Left ventricle myocardium superior (tissue), 1 donor: ENCODE measurements around the gene ADAM22. TPM values are rescaled to one million over a fixed set of nuclear protein-coding genes. Genes with fewer than 3 reads are reported as not detected.
"Not testable (repeated sequence)": the region's sequence is repeated elsewhere in the genome, so short reads cannot be mapped to it uniquely, and the experiment has no call there.

ENCODE experiments used
- ATAC-seq: fragments of 200-7000 bp; cut with Tn5 transposase; one replicate; pipeline ENCODE4 v1.9.1; 2020; ENCODE audit warnings: mild to moderate bottlenecking, moderate library complexity
- DNase-seq: peaks from one replicate; pipeline ENCODE4 v3.0.0-alpha.2; 2020
- intact Hi-C: fragments of 100-400 bp; cut with micrococcal nuclease; formaldehyde crosslinking; loops from one replicate; pipeline ENCODE4 v1.11.0; 2022
- total RNA-seq: library from RNA; stranded (reverse); fragmentation: NEBNext Ultra II Directional; extraction: Animal tissue kit (Norgen Biotek cat#: 25700); gene quantifications from one replicate; pipeline ENCODE4 v1.2.1, GENCODE V29; 2021
- donor health status: DM: no; HTN: yes; CAD: no; lungs with severe emphysema.

ADAM22 gene
- total RNA-seq, 1 donor from 2014 or later: 1.7 TPM

DNA sequence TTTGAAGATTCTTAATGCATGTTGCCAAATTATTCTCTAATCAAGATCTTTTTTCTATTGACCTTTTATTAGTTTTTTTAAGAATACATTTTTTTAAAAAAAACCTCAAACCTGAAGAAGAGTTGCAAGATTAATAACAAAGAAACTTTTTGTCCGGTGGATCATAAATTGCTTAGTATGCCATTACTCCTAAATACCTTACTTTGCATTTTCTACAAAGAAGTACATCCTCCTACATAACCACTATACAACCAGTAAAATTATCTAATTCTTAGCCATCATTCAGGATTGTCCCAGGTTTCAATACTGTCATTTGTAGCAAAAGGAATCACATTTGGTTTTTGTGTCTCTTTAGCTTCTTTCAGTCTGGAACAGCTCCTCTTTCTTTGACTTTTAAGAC lies 207.9 kb downstream of the ADAM22 start:
- DNase-seq: no peak
- intact Hi-C loops: no loop called here
- ATAC-seq: no peak

DNA sequence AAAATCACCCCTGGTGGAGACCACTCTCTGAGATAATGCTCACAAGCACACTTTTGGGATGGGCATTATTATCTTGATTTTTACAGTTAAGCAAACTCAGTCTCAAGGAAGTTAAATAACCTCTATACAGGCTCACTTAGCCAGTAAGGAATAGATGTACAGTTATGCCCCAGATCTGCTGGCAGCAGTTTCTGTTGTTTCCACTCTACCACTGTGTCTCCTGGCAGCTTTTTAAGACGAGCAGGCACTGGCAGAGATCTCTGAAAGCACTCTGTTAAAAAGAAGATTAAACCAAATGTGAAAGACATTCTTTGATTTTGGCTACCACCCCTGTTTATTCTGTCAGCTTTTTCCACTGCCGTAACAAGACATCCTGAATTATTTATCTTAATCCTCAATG lies 212.6 kb downstream of the ADAM22 start:
- ATAC-seq (peak; percentile 86), DNase-seq (no peak)
- intact Hi-C loops: no loop called here

DNA sequence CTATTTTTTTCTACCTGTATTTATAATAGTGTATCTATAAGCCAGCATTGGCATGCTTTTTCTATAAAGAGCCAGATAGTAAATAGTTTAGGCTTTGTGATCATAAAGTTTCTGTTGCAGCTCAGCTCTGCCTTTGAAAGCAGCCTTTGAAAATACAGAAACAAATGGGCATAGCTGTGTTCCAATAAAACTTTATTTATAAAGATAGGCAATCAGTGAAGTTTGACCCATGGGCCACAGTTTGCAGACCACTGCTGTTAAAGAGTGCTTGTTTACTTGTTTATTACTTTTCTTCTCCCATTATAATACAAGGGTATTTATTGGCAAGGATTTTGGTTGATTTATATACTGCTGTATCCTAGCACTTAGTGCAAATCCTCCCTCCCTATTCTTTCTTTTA lies 213.3 kb downstream of the ADAM22 start:
- intact Hi-C loops: no loop called here
- no peak for DNase-seq
- no peak for ATAC-seq

DNA sequence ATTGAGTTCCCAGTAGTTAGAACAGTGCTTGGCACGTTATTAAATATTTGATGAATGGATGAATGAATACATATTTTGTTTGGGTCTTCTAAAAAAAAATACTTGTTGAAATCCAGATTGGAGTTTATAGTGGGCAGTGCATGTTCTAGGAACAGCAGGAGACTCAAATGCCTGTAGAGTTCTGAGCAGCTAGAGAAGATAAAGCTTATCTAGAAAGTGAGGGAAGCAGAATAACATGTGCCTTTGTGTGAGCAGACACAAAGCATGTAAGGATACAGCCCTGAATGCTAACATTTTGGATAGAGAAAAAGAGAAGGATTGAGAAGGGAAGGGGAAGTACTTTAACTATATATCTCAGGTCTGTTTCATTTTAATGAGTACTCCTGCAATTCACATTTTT lies 213.9 kb downstream of the ADAM22 start:
- DNase-seq: no peak
- intact Hi-C loops: no loop called here
- peak; percentile 93 for ATAC-seq

DNA sequence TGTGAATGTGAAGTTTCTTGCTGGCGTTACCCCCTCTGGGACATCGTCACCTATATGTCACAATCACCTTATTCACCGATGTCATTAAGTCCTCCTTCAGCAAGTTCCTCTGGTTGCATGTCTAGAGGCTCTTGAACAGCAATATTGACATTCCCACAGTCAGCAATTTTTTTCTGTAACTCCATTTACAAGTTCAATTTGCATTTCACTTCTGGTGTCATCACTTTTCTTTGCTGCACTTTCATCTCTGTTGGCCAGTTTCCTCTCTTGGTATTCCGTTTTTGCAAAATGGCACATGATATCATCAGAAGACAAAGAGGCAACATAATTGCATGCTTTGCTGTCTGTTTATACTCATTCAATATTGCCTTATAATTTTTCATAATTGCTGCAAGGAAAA lies 216.0 kb downstream of the ADAM22 start:
- intact Hi-C loops: no loop called here
- no peak for DNase-seq
- no peak for ATAC-seq

DNA sequence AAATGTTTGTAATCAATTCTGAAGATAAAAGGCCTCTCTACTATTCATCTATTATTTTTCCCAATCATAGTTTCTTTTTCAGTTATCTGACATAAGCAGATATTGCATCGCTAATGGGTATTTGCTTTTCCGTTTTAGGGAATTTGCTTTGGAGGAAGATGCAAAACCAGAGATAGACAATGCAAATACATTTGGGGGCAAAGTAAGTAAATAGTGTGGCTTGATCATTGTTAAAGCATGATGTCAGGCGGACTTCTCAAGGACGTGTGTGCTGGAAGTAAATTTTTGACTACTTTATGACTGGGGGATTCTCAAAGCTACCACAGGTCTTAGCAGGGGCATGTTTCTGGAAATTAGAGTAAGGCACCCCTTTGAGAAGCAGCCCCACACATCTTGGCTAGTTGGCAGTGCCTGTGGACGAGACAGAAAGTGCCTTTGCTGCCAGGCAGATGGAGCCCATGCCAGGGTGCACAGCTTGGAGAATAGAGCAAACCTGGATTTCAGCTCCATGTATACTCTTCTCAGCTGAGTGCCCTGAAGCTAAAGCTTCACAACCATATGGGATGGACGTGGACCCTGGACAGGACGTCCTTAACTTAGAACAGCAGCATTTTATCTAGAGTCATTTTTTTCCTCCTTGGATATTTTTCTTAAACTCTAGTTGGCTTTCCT lies 217.2 kb downstream of the ADAM22 start:
- DNase-seq (peak; percentile 27), ATAC-seq (peak; percentile 47)
- intact Hi-C loops: no loop called here

DNA sequence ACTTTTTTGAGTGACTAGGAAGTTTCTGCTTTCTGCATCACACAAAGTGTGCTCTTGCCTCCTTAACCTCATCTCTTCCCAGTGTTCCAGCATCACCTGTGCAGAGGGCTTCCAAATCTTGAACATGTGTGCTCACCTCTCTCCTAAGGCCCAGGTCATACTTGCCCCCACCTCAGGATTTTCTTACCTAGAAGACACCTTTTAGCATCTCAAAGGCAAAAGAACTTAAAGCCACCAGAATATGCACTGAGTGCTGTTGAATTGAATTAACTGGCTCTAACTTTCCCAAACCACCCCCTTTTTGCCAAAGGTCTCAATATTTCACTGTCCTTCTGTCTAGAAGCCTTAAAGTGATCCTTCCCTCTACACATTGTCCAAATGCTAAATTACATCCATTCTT lies 219.3 kb downstream of the ADAM22 start:
- ATAC-seq (no peak), DNase-seq (no peak)
- intact Hi-C loops: no loop called here

DNA sequence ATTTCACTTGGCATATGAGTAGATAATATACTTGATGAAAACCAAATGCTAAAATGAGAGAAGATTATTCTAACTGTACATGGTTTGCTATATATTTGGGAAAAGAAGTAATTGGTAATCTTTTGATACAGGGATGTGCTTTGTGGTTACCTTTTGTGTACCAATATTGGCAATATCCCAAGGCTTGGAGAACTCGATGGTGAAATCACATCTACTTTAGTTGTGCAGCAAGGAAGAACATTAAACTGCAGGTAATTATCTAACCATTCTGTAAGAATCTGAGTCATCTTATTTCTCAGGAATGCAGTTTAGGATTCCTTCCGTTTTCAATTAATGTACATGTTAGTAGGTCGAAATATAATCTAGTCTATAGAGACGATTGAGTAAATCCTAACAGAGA lies 221.7 kb downstream of the ADAM22 start:
- no peak for ATAC-seq
- intact Hi-C loops: no loop called here
- DNase-seq: no peak

DNA sequence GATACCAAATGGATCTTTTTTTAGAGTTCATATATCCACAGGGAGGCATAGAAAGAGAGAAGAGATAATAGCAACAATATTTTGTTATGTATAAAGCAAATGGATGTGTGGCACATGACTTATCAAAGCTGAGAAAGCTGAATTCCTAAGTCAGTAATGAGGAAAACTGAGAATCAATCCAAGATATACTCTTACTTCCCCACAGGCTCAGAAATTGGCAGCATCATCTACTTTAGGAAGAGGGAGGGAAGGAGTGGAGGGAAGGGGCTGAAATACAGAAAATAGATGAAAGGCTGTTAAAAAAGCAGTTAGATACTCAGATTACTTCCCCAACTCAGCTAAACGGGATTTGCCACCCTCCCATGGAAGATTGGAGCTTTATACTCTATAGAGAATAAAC lies 222.3 kb downstream of the ADAM22 start:
- intact Hi-C loops: no loop called here
- no peak for DNase-seq
- no peak for ATAC-seq

DNA sequence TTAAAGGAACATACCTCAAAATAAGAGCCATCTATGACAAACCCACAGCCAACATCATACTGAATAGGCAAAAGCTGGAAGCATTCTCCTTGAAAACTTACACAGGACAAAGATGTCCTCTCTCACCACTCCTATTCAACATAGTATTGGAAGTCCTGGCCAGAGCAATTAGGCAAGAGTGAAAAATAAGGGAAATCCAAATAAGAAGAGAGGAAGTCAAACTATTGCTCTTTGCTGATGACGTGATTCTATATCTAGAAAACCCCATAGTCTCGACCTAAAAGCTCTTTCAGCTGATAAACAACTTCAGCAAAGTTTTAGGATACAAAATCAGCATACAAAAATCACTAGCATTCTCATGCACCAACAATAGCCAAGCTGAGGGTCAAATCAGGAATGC lies 225.7 kb downstream of the ADAM22 start:
- not testable (repeated sequence) for ATAC-seq, DNase-seq
- intact Hi-C loops: loop anchor here (10.0 kb wide), 1 partner anchor 365 kb away; no protein-coding TSS in a partner anchor

DNA sequence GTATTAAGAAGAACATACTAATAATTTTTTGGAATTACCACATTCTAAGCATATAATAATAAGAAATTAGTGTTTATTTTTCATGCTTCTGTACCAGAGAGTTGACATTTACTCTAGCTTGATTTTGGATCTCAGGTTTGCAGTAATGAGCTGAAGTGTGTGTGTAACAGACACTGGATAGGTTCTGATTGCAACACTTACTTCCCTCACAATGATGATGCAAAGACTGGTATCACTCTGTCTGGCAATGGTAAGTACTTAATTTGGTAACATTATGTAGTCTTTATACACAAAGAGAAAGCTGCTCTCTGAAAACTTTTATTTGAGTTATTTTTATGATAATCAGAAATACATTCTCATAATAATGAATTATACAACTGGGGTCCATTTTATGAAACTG lies 231.6 kb downstream of the ADAM22 start:
- intact Hi-C loops: loop anchor here (10.0 kb wide), 1 partner anchor 371 kb away; no protein-coding TSS in a partner anchor
- DNase-seq: no peak
- ATAC-seq: no peak

DNA sequence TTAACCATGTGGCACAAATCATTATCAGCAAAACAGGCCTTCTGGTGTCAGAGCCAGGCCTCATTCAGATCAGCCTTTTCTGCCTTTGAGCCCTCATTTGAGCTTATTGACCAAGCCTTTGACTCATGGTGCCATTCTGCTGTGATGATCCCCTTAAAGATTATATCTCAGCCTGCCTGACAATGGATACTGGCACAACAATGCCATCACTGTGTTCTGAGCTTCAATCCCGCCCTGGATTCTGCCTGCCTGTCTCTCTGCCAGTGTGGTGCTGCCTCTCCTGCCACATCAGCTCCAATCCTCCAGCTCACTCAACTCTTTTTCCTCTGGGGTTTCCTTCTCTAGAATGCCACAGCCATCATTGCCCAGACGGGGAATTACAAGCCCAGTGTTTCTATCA lies 233.2 kb downstream of the ADAM22 start:
- intact Hi-C loops: loop anchor here (10.0 kb wide), 1 partner anchor 372 kb away; no protein-coding TSS in a partner anchor
- ATAC-seq (no peak), DNase-seq (no peak)

DNA sequence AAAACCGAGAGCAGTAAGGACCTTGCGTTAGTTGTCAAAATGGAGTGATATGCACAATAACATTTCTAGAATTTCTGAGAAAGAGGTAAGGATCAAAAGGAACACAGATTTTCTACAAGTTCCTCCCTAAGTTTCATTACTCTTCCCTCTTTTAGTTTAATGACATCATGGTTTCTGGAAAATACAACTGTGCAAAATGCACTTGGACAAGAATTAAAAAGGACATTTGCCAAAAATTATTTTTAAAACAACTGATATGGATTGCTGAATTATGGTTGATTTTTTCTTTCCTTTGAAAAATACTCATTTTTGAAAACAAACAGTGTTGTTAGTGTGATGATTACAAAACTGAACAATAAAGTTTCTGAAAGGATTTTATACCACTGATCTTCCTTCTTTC lies 233.7 kb downstream of the ADAM22 start:
- intact Hi-C loops: loop anchor here (10.0 kb wide), 1 partner anchor 373 kb away; no protein-coding TSS in a partner anchor
- ATAC-seq (no peak), DNase-seq (no peak)

DNA sequence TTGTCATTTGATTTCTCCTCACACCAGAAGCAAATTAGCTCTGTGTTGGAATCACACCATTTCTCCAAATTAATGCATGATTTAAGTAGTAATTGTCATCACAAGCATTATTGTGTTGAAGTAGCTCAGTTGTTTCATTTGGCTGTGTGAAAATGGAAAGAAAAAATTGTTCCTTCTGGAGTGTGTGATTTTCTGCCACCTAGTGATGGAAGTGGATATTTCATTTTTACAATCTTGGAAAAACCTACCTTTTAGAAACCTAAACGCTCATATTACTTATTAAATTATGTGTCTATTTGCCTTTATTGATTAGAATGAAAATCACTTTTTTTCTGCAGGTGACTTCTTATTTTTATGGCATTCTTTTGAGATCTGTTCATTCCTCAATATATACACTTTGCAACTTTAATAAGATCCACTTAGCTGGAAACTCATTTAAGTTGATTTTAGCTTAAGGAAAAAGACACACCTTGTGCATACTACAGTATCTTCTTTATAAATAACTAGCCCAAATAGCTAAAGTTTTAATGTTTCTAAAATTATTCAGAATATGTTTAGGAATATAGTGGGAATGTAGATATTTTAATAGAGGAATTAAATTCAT lies 235.8 kb downstream of the ADAM22 start:
- no peak for ATAC-seq
- DNase-seq: no peak
- intact Hi-C loops: loop anchor here (10.0 kb wide), 1 partner anchor 375 kb away; no protein-coding TSS in a partner anchor

DNA sequence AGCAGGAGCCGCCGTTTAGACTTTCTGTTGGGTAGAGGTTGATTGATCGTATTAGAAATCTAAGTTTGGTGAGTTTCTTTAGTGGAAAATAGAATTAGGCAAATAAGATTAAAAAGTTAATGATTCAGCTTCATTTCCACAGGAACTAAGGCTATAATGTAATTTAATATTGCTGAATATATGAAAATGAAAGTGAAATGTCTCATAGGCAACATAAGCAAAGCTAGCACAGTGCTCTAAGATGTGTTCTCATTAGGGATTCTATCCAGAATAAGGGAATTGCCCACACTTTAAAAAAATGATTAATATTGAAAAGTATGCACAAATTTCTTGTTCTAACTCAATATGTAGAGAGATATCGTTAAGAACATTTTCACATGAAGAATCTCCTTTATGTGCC lies 238.8 kb downstream of the ADAM22 start:
- DNase-seq (no peak), ATAC-seq (no peak)
- intact Hi-C loops: no loop called here

DNA sequence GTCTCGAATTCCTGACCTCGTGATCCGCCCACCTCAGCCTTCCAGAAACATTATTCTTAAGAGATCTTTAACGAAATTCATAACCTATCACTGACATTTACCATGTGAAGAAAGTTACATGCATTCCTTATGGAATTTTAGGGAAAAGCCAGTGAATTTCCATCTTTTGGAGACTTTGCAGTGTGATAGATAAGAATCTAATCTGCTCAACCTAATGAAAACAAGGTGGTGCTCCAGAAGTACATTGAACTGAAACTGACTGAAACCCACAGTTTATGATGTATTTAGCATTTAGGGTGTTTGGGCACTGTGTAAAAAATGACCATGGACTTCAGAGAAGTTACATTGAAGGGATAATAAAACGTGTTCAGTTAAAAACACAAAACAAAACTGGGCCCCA lies 242.1 kb downstream of the ADAM22 start:
- no peak for DNase-seq
- no peak for ATAC-seq
- intact Hi-C loops: no loop called here

DNA sequence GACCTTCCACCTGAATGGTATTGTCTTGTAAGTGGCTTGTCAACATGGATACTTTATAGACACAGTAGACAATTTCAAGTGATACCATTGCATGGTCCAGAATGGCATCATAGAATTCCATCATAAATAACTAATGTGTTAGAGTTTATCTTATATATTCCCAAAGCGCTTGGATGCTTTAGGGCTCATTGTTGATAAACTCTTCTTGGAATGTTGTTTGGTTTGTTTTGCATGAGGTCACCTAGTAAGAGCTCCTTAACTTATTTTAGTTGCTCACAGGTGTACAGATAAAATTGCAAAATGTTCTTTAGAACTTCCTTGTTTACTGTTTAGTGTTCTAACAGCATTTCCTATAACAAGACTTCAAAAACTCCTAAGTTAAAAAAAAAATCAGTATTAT lies 249.0 kb downstream of the ADAM22 start:
- intact Hi-C loops: no loop called here

DNA sequence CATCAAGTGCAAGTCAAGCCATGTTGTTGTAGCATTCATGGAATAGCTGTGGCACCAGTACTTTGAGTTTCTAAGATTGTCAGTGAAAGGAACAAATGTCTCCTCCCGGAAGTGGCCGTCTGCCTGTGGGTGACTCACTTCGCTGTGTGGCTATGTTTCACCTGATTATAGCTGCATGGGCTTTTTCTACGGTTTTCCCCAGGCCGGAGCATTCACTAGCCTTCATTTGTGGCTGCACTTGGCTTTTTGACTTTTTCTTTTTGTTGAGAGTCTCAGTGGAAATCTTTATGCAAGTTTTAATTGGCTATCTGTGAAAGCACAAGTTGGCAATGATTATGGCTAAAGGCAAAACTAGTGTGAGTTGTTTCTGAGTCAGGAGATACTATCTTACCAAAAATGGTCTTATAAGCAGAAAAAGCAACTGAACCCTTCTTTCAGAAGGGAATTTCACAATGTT lies 250.8 kb downstream of the ADAM22 start:
- no peak for ATAC-seq
- intact Hi-C loops: no loop called here
- DNase-seq: no peak

More for the DNA sequence above, 249.0 kb downstream of the ADAM22 start:
- DNase-seq: no peak
- ATAC-seq: no peak

DNA sequence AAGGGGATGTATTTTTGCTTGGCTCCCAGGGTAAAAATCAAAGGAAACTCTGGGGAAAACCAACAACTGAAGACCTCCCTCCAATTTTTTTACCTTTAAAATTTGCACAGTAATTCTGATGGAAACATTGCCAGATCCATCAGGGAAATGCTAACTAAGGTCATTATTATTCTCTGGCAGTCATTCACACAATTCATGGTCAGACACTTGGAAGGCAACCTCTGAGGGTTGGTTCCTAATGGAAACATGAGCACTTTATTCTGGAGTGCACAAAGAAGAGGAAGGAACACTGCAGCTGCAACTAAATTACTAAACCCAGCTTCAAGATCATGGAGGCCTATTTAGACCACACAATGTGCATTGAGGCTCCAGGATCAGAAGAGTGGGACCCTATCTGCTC lies 251.6 kb downstream of the ADAM22 start:
- DNase-seq (no peak), ATAC-seq (no peak)
- intact Hi-C loops: no loop called here

DNA sequence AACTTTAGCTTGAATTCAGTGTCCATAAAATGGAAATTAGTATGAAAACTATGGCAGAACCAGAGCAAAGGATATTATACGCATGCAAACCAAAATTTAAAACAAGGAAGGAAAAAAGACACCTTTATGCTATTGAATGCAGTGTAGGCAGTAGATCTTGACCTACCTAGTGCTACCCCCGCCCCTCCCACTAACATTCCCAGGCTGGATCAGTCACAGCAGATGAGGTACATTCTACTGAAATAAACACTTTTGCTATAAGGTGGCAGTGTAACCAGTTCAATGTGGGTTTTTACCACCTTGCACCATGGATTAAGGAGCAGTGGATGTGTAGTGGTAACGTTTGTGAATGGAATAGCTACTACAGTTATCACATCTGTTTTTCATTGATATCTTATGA lies 257.9 kb downstream of the ADAM22 start:
- DNase-seq (no peak), ATAC-seq (no peak)
- intact Hi-C loops: no loop called here

DNA sequence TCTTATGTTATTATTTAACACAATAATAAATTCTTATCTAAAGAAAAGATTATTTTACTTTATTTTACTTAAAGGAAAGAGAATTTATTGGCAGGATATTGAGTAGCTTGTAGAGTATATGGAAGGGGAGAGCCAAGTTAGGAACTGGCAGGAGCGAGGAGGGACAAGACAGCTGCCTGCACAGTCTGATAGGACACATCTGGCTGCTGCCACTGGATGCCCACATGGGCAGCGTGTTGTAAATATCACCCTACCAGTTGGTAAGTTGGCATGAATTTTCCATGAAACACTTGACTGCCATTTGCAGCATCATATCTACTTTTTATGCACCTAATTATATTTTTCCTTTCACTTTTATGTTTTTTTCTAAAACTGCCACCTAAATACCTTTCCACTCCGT lies 266.2 kb downstream of the ADAM22 start:
- DNase-seq (no peak), ATAC-seq (no peak)
- intact Hi-C loops: no loop called here
